K562 (cell line): ENCODE results near the gene ICAM3. TPM values are rescaled to one million over a fixed set of nuclear protein-coding genes. Genes with fewer than 3 reads are reported as not detected.

ENCODE experiments used
- ATAC-seq: fragments of 200-7000 bp; cut with Tn5 transposase; 3 replicates; pipeline ENCODE4 v1.9.1; 2020; ENCODE audit warnings: moderate library complexity
- BruUV-seq: library from RNA; stranded (reverse); fragments of 400-500 nt; replicated peaks from 2 replicates; lab custom pipeline; 2021; lab: Mats Ljungman, UMichigan
- CTCF ChIA-PET: fragments of 300-600 bp; formaldehyde crosslinking; extraction: SDS; loops from one replicate; lab custom pipeline; 2021; ENCODE audit warnings: low intra/inter-chr PET ratio; lab: Yijun Ruan, JAX
- POLR2A ChIA-PET: fragments of 300-600, 350-650 bp; sonication (Branson Sonifier 250); formaldehyde crosslinking; extraction: SDS; loops from one replicate; lab custom pipeline; 2021; ENCODE audit warnings: antibody characterized with exemption, inconsistent platforms; lab: Yijun Ruan, JAX
- DNase-seq, 4 experiments: peaks; one replicate each; pipeline versions ENCODE4 v3.0.0 to v3.0.0-alpha.2; 2011 to 2018; ENCODE audit warnings: low spot score in 3 of 4, mixed read lengths in 3 of 4; ENCODE audit errors: extremely low read depth in 1 of 4
- FAIRE-seq: peaks from 2 replicates; lab custom pipeline; 2011; peaks lifted over from hg19 to GRCh38; lab: Jason Lieb, UNC
- H2AFZ ChIP-seq: 2 replicates; pipeline ENCODE4 v1.6.0; 2011; ENCODE audit warnings: low read depth, low read length, control low read depth, inconsistent platforms
- H3K27ac ChIP-seq: fragments of 200-600 bp; 3 replicates; pipeline ENCODE4 v1.8.0; 2011; ENCODE audit warnings: low read depth, mild to moderate bottlenecking, control low read depth, inconsistent platforms, low read length, moderate library complexity, mixed read lengths; ENCODE audit errors: extremely low read depth
- H3K27me3 ChIP-seq, 2 experiments: fragments of 300-600 bp in 1 of 2; 2 replicates in 1 of 2; 3 replicates in 1 of 2; pipeline versions ENCODE4 v1.6.0 to v1.8.0; 2011; ENCODE audit warnings: inconsistent platforms in 2 of 2, low read length in 2 of 2, mild to moderate bottlenecking in 1 of 2, mixed read lengths in 1 of 2, moderate library complexity in 1 of 2; ENCODE audit not compliant: control insufficient read depth in 2 of 2, insufficient read depth in 2 of 2
- H3K36me3 ChIP-seq: fragments of 300-600 bp; 3 replicates; pipeline ENCODE4 v1.8.0; 2011; ENCODE audit warnings: mild to moderate bottlenecking, low read length, inconsistent platforms; ENCODE audit not compliant: control insufficient read depth, insufficient read depth
- H3K4me1 ChIP-seq, 2 experiments: fragments of 200-600 bp in 1 of 2; replicated peaks in 1 of 2; 2 replicates in 1 of 2; 3 replicates in 1 of 2; pipeline versions ENCODE4 v1.5.1 to v1.8.0; 2011; ENCODE audit warnings: inconsistent platforms in 2 of 2, low read length in 2 of 2, mild to moderate bottlenecking in 1 of 2, mixed read lengths in 1 of 2, moderate library complexity in 1 of 2; ENCODE audit not compliant: control insufficient read depth in 2 of 2, insufficient read depth in 2 of 2
- H3K4me2 ChIP-seq: 2 replicates; pipeline ENCODE4 v1.6.1; 2011; ENCODE audit warnings: low read length, control low read depth, inconsistent platforms, mixed read lengths; ENCODE audit not compliant: insufficient read depth
- H3K4me3 ChIP-seq: fragments of 200-600 bp; sonication (generic), shearing (Covaris generic); 2 replicates; pipeline ENCODE4 v1.5.1; 2016; ENCODE audit warnings: control low read depth, inconsistent platforms
- H3K79me2 ChIP-seq: fragments of 200-600 bp; 3 replicates; pipeline ENCODE4 v1.8.0; 2011; ENCODE audit warnings: low read length, inconsistent platforms; ENCODE audit not compliant: control insufficient read depth, insufficient read depth
- H3K9ac ChIP-seq, 2 experiments: 2 replicates each; pipeline versions ENCODE4 v1.6.0 to v1.6.1; 2011; ENCODE audit warnings: low read depth in 2 of 2, low read length in 2 of 2, control low read depth in 1 of 2, inconsistent platforms in 1 of 2, mild to moderate bottlenecking in 1 of 2, mixed read lengths in 1 of 2; ENCODE audit not compliant: insufficient read depth in 1 of 2
- H3K9me1 ChIP-seq: one replicate; pipeline ENCODE4 v1.6.0; 2011; ENCODE audit warnings: inconsistent platforms, mild to moderate bottlenecking, low read length, moderate library complexity; ENCODE audit not compliant: control insufficient read depth, insufficient read depth
- H3K9me3 ChIP-seq: replicated peaks from 2 replicates; pipeline ENCODE4 v1.5.1; 2011; ENCODE audit warnings: low read depth, low read length, inconsistent platforms; ENCODE audit not compliant: control insufficient read depth, insufficient read depth
- H4K20me1 ChIP-seq: replicated peaks from 2 replicates; pipeline ENCODE4 v1.6.1; 2011; ENCODE audit warnings: low read length, inconsistent platforms, mixed read lengths; ENCODE audit not compliant: control insufficient read depth, insufficient read depth
- ARID3A ChIP-seq: IDR thresholded peaks from 2 replicates; pipeline ENCODE4 v1.6.1; 2012; ENCODE audit warnings: low read depth, low read length, improper control_type of control experiment, borderline replicate concordance
- ATF3 ChIP-seq, 2 experiments: fragments of 450-650 bp in 1 of 2; sonication (generic) in 1 of 2; formaldehyde crosslinking in 1 of 2; IDR thresholded peaks in 1 of 2; conservative IDR thresholded peaks in 1 of 2; 2 replicates each; pipeline versions ENCODE4 v1.6.1 to v1.8.1; 2016 to 2023; ENCODE audit warnings: mild to moderate bottlenecking in 2 of 2, moderate library complexity in 2 of 2, inconsistent platforms in 1 of 2, missing genetic modification reagents in 1 of 2
- CBFB ChIP-seq: sonication (generic); formaldehyde crosslinking; IDR thresholded peaks from 2 replicates; pipeline ENCODE4 v1.4.0; 2020; ENCODE audit warnings: mild to moderate bottlenecking, missing genetic modification reagents
- E2F1 ChIP-seq: sonication (generic); formaldehyde crosslinking; IDR thresholded peaks from 2 replicates; pipeline ENCODE4 v1.8.1; 2023; ENCODE audit warnings: mild to moderate bottlenecking, missing genetic modification reagents, moderate library complexity
- ETS2 ChIP-seq: IDR thresholded peaks from 2 replicates; pipeline ENCODE4 v1.6.1; 2016; ENCODE audit warnings: borderline replicate concordance, missing genetic modification characterization, mild to moderate bottlenecking, moderate library complexity, missing compliant biosample characterization; ENCODE audit not compliant: poor library complexity, severe bottlenecking
- KDM5B ChIP-seq: fragments of 200-600 bp; sonication (generic); IDR thresholded peaks from 2 replicates; pipeline ENCODE4 v1.6.1; 2012; ENCODE audit warnings: low read depth, mild to moderate bottlenecking, moderate library complexity, low read length, control low read depth, inconsistent platforms; ENCODE audit not compliant: insufficient replicate concordance
- MED1 ChIP-seq: sonication (generic); formaldehyde crosslinking; IDR thresholded peaks from 2 replicates; pipeline ENCODE4 v1.8.1; 2023; ENCODE audit warnings: missing genetic modification reagents, borderline replicate concordance
- NR1H2 ChIP-seq: sonication (generic); formaldehyde crosslinking; IDR thresholded peaks from 2 replicates; pipeline ENCODE4 v1.4.0; 2020; ENCODE audit warnings: mild to moderate bottlenecking, missing genetic modification reagents
- NUFIP1 ChIP-seq: fragments of 450-650 bp; IDR thresholded peaks from 2 replicates; pipeline ENCODE4 v1.6.1; 2018; ENCODE audit not compliant: partially characterized antibody
- RBFOX2 ChIP-seq: fragments of 200-400 bp; formaldehyde crosslinking; IDR thresholded peaks from 2 replicates; pipeline ENCODE4 v1.6.1; 2017; ENCODE audit warnings: low read depth, mild to moderate bottlenecking, low read length, moderate library complexity
- RBM34 ChIP-seq: fragments of 200-400 bp; formaldehyde crosslinking; IDR thresholded peaks from 2 replicates; pipeline ENCODE4 v1.6.1; 2018; ENCODE audit warnings: low read length, borderline replicate concordance; ENCODE audit not compliant: insufficient read depth
- RFX7 ChIP-seq: fragments of 250-450 bp; sonication (Bioruptor Pico); IDR thresholded peaks from 2 replicates; pipeline ENCODE4 v1.5.1; 2021; ENCODE audit warnings: mild to moderate bottlenecking
- SETDB1 ChIP-seq: IDR thresholded peaks from one replicate; pipeline ENCODE4 v1.6.1; 2012; ENCODE audit warnings: low read length, control low read depth, inconsistent platforms
- TAF7 ChIP-seq: fragments of 450-650 bp; IDR thresholded peaks from 2 replicates; pipeline ENCODE4 v1.6.1; 2016; ENCODE audit warnings: missing genetic modification characterization, missing compliant biosample characterization
- ZNF398 ChIP-seq: fragments of 250-450 bp; sonication (Bioruptor Pico); IDR thresholded peaks from 2 replicates; pipeline ENCODE4 v1.8.0; 2021; ENCODE audit warnings: moderate library complexity, mild to moderate bottlenecking, inconsistent platforms
- ZSCAN32 ChIP-seq: fragments of 450-650 bp; formaldehyde crosslinking; IDR thresholded peaks from 2 replicates; pipeline ENCODE4 v1.4.0; 2020; ENCODE audit warnings: mild to moderate bottlenecking, moderate library complexity
- WGBS: fragments of 100-300 bp; shearing (Covaris generic); methylation state at CpG from one replicate; pipeline ENCODE4 v1.1.6; 2016; ENCODE audit warnings: low coverage, mixed read lengths; ENCODE audit not compliant: insufficient coverage; ENCODE audit errors: missing lambda C conversion rate; 5-methylcytosine and 5-hydroxymethylcytosine counted together
- in situ Hi-C: fragments of 300-500 bp; cut with MboI; formaldehyde crosslinking; loops from 4 replicates; pipeline ENCODE4 v1.15.0; 2018; ENCODE audit warnings: inconsistent platforms, mixed read lengths
- intact Hi-C: fragments of 100-400 bp; cut with micrococcal nuclease; formaldehyde crosslinking; loops from 2 replicates; pipeline ENCODE4 v1.14.2; 2022
- polyA plus RNA-seq, 8 experiments: library from polyadenylated mRNA; depleted of rRNA in 4 of 8; stranded (reverse) in 5 of 8; unstranded in 3 of 8; fragments of >200 nt; fragmentation: Nextera tagmentation in 2 of 8; fragmentation: Illumina TruSeq in 1 of 8; extraction: Ambion mirVana in 2 of 8; extraction: Trizol in 1 of 8; gene quantifications; 2 replicates each; pipeline versions ENCODE4 v1.2.1 to v1.2.3, GENCODE V29; 2011 to 2014; ENCODE audit warnings: inconsistent platforms in 1 of 8, missing spikeins in 1 of 8
- total RNA-seq, 7 experiments: library from RNA; depleted of rRNA in 6 of 7; stranded (reverse); fragments of >200 nt in 6 of 7; fragmentation: Illumina TruSeq in 2 of 7; extraction: Trizol in 2 of 7; gene quantifications; 2 replicates each; pipeline versions ENCODE4 v1.2.1 to v1.2.3, GENCODE V29; 2011 to 2021; ENCODE audit warnings: low replicate concordance in 1 of 7

Gene ICAM3
- total and polyA plus RNA-seq, 9 of the 15 experiments (the other 6 are each of a cell fraction or from before 2014, with no cell fraction given) = 6.5 to 39.5 (median 24.2) TPM

- WGBS = 96% methylated on average over 20 of the region's 48 CpGs
- ChIA-PET CTCF (no interaction called here), POLR2A (interaction anchor here (0.7 to 0.8 kb wide), 2 partner anchors 10 to 106 kb away, joined by 3 to 4 read pairs; no protein-coding TSS in a partner anchor)
- Histone ChIP-seq H2AFZ (no peak overlapping the region), H3K9ac (peak overlapping the region in 1 of 2 experiments; percentile 2; a peak in 1 of 4 replicates), H3K9me3 (peaks cover 2% of the 10 kb centered on the region; the same call in 1 of the 2 replicates), H3K4me2 (no peak overlapping the region), H3K36me3 (peaks cover 40% of the 10 kb centered on the region; the same call in 2 of the 3 replicates), H3K27me3 (no peaks in the 10 kb centered on the region), H3K9me1 (no peaks in the 10 kb centered on the region), H4K20me1 (no peaks in the 10 kb centered on the region; the same call in 1 of the 2 replicates), H3K79me2 (peaks cover 55% of the 10 kb centered on the region), H3K27ac (no peak overlapping the region), H3K4me1 (peaks cover 21 to 74% of the 10 kb centered on the region in 2 experiments; a peak in 4 of 5 replicates), H3K4me3 (no peak overlapping the region)
- DNase-seq (peak in 2 of 4 experiments; percentile 39 to 42), ATAC-seq (no peak), FAIRE-seq (no peak)
- in situ Hi-C loops = no loop called here
- intact Hi-C loops = no loop called here
- BruUV-seq = no TSS peak
- TF ChIP-seq TAF7 (no peak), SETDB1 (no peak), MED1 (CRISPR knock-in tag) (no peak), ARID3A (no peak), E2F1 (CRISPR knock-in tag) (no peak), ZNF398 (no peak), RBM34 (no peak), KDM5B (no peak), NR1H2 (CRISPR knock-in tag) (no peak), RBFOX2 (peak; percentile 61), RFX7 (CRISPR knock-in tag) (no peak), ETS2 (tag) (no peak), CBFB (CRISPR knock-in tag) (no peak), ATF3 (IDR thresholded peaks at IDR 0.05) (0 out of 2 replicates have a peak, but pooled peaks have one; percentile 22), ATF3 (CRISPR knock-in tag; conservative IDR thresholded peaks at IDR 0.05) (no peak), NUFIP1 (no peak), ZSCAN32 (CRISPR knock-in tag) (no peak)
These were observed 44.0 kb downstream of the ICAM3 start for GRCh38 chr19:10295305-10295846.
